SU-DHL-6 (cell line): ENCODE results near the gene UPK3BL2.
"Not testable (repeated sequence)": the region's sequence is repeated elsewhere in the genome, so short reads cannot be mapped to it uniquely, and the experiment has no call there.

Experiments
- CTCF ChIP-seq: fragments of 200-600 bp; sonication (generic); IDR thresholded peaks from one replicate; pipeline ENCODE4 v1.5.1; 2017; ENCODE audit warnings: antibody characterized with exemption, mild to moderate bottlenecking, low read length, moderate library complexity; ENCODE audit not compliant: insufficient read depth, poor library complexity, severe bottlenecking
- EZH2phosphoT487 ChIP-seq: fragments of 200-600 bp; sonication (generic), shearing (Covaris generic); conservative IDR thresholded peaks from 2 replicates; pipeline ENCODE4 v1.6.1; 2018; ENCODE audit warnings: mild to moderate bottlenecking, antibody characterized with exemption, low read length, moderate library complexity, mixed read lengths

GRCh38 chr7:102581722-102582121, 38.2 kb upstream of the UPK3BL2 start:
- TF ChIP-seq CTCF, EZH2phosphoT487: not testable (repeated sequence)
